ENCODE results near the gene FOXD2.
"Not testable (repeated sequence)": the region's sequence is repeated elsewhere in the genome, so short reads cannot be mapped to it uniquely, and the experiment has no call there.

The FOXD2 gene

GRCh38 chr1:47439017-47439818 lies 1.4 kb downstream of the FOXD2 start:
- no peak for DNase-seq

GRCh38 chr1:47439819-47440598 lies 2.2 kb downstream of the FOXD2 start:
- DNase-seq, result no peak

- DNase-seq, result no peak
These were observed 2.8 kb downstream of the FOXD2 start for GRCh38 chr1:47440599-47441081.

- no peak for DNase-seq
These were observed 3.7 kb downstream of the FOXD2 start for GRCh38 chr1:47441450-47442106.

GRCh38 chr1:47442202-47442601 lies 4.4 kb downstream of the FOXD2 start:
- DNase-seq, result no peak

GRCh38 chr1:47442842-47443529 lies 5.1 kb downstream of the FOXD2 start:
- DNase-seq, result no peak

GRCh38 chr1:47443530-47444296 lies 5.9 kb downstream of the FOXD2 start:
- DNase-seq, result no peak

- DNase-seq, result no peak
These were observed 6.4 kb downstream of the FOXD2 start for GRCh38 chr1:47444297-47444561.

GRCh38 chr1:47444562-47445465 lies 7.0 kb downstream of the FOXD2 start:
- no peak for DNase-seq

- no peak for DNase-seq
These were observed 8.1 kb downstream of the FOXD2 start for GRCh38 chr1:47445823-47446550.

- DNase-seq, result no peak
These were observed 10.8 kb downstream of the FOXD2 start for GRCh38 chr1:47448462-47449222.

- DNase-seq, result peak in 4 of 56 donors; percentile 0 to 17 (median 10)
These were observed 12.1 kb downstream of the FOXD2 start for GRCh38 chr1:47449822-47450552.

GRCh38 chr1:47450606-47451005 lies 12.8 kb downstream of the FOXD2 start:
- no peak for DNase-seq

- DNase-seq, result no peak
These were observed 14.6 kb downstream of the FOXD2 start for GRCh38 chr1:47452426-47452825.

GRCh38 chr1:47453910-47454309 lies 16.1 kb downstream of the FOXD2 start:
- not testable (repeated sequence) for DNase-seq

GRCh38 chr1:47456250-47456649 lies 18.4 kb downstream of the FOXD2 start:
- DNase-seq, result no peak

GRCh38 chr1:47457547-47457946 lies 19.7 kb downstream of the FOXD2 start:
- not testable (repeated sequence) for DNase-seq

Measured in nucleus accumbens (tissue), 56 donors.